Measurements from ENCODE around the gene NDST3. TPM values are rescaled to one million over a fixed set of nuclear protein-coding genes. Genes with fewer than 3 reads are reported as not detected.

Gene NDST3
- total RNA-seq, 1 experiment from 2014 or later: 0.70 TPM

DNA sequence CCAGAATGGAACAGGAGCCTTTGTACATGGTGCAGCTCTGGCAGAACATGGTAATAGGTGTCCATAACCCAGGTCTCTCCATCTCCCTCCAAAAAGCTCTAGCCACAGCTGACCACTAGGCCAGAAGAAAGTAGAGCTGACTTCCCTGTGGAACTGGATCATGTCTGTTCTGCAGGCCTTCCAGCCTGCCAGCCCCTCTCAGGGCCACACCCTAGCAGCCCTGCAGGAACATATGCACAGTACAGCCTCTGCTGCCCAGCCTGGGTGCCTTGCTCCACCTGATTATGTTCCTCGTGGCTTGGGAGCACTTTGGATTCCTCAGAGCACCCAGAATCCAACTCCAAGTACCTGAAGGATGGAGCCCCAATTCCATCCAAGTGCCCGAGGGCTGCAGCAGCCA is 12.0 kb downstream of the NDST3 start:
- Histone ChIP-seq H2BK20ac (ENCODE audit: low read depth, low read length, poor library complexity, severe bottlenecking) (no peak overlapping the region), H3T11ph (ENCODE audit: low read length) (no peak overlapping the region), H2AFZ (ENCODE audit: low read length) (no peak overlapping the region), H4K91ac (ENCODE audit: insufficient read length, low read depth, low read length) (no peak overlapping the region), H3K23me2 (ENCODE audit: insufficient read length, low read depth, low read length, poor library complexity, severe bottlenecking) (no peaks in the 10 kb centered on the region), H3K56ac (ENCODE audit: insufficient read length, low read depth, low read length) (no peak overlapping the region), H2AK5ac (ENCODE audit: insufficient read length, low read length) (no peak overlapping the region), H3K27me3 (ENCODE audit: insufficient read depth, low read length) (no peaks in the 10 kb centered on the region), H3K23ac (ENCODE audit: insufficient read length, low read depth, low read length) (no peak overlapping the region), H3K18ac (ENCODE audit: insufficient read length, low read depth, low read length) (no peak overlapping the region), H3K9me3 (ENCODE audit: control insufficient read depth, low read depth, low read length) (no peaks in the 10 kb centered on the region), H3K9ac (ENCODE audit: extremely low read depth, insufficient read length, low read length) (no peak overlapping the region), H4K8ac (replicated peaks; ENCODE audit: insufficient read length, low read depth, low read length) (no peak overlapping the region), H2BK120ac (ENCODE audit: low read depth, low read length, poor library complexity, severe bottlenecking) (no peak overlapping the region), H2BK12ac (ENCODE audit: insufficient read length, low read depth, low read length) (no peak overlapping the region), H3K27ac (ENCODE audit: insufficient read length, low read depth, low read length) (no peak overlapping the region), H4K5ac (ENCODE audit: insufficient read length, low read depth, low read length) (no peak overlapping the region), H3K79me2 (ENCODE audit: insufficient read depth, low read length) (no peaks in the 10 kb centered on the region), H3K4me2 (ENCODE audit: insufficient read depth, insufficient read length, low read length) (no peak overlapping the region), H3K4ac (ENCODE audit: low read depth, low read length) (no peak overlapping the region), H4K20me1 (ENCODE audit: control insufficient read depth, insufficient read depth, insufficient read length) (no peaks in the 10 kb centered on the region), H3K79me1 (ENCODE audit: insufficient read depth, low read depth, low read length, poor library complexity, severe bottlenecking) (no peaks in the 10 kb centered on the region), H2BK15ac (ENCODE audit: low read depth, low read length) (no peak overlapping the region), H2BK5ac (ENCODE audit: insufficient read length, low read length) (no peak overlapping the region), H3K14ac (ENCODE audit: insufficient read depth, low read length) (no peak overlapping the region), H3K4me1 (ENCODE audit: insufficient read depth, low read length) (no peaks in the 10 kb centered on the region)
- Mint-ChIP-seq H3K27ac (no peak overlapping the region), H3K4me1 (no peaks in the 10 kb centered on the region), H3K9me3 (peaks cover 5 to 16% of the 10 kb centered on the region in 2 experiments), H3K27me3 (ENCODE audit: low read depth) (no peaks in the 10 kb centered on the region; the same call in 1 of the 2 replicates), H3K36me3 (ENCODE audit: insufficient read depth in 1 of 3, low read depth in 3 of 3) (peaks cover 2 to 14% (median 3%) of the 10 kb centered on the region in 3 experiments; a peak in 2 of 7 replicates), H3K4me3 (no peak overlapping the region)
- no CpG with 5 or more reads among the region's 2 CpGs for WGBS (ENCODE audit: extremely low coverage, insufficient read length, low lambda C conversion rate)
- no peak for DNase-seq
- TF ChIP-seq, protein P1, sequence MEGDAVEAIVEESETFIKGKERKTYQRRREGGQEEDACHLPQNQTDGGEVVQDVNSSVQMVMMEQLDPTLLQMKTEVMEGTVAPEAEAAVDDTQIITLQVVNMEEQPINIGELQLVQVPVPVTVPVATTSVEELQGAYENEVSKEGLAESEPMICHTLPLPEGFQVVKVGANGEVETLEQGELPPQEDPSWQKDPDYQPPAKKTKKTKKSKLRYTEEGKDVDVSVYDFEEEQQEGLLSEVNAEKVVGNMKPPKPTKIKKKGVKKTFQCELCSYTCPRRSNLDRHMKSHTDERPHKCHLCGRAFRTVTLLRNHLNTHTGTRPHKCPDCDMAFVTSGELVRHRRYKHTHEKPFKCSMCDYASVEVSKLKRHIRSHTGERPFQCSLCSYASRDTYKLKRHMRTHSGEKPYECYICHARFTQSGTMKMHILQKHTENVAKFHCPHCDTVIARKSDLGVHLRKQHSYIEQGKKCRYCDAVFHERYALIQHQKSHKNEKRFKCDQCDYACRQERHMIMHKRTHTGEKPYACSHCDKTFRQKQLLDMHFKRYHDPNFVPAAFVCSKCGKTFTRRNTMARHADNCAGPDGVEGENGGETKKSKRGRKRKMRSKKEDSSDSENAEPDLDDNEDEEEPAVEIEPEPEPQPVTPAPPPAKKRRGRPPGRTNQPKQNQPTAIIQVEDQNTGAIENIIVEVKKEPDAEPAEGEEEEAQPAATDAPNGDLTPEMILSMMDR (conservative IDR thresholded peaks at IDR 0.05): no peak
